ENCODE measurements around the gene FIBCD1. TPM values are rescaled to one million over a fixed set of nuclear protein-coding genes. Genes with fewer than 3 reads are reported as not detected.

FIBCD1 gene
- total and polyA plus RNA-seq, 2 of the 8 experiments (the other 6 are each of a cell fraction or from before 2014, with no cell fraction given) = 6.1 to 8.8 TPM

- TF ChIP-seq POLR2AphosphoS5 (IDR thresholded peaks at IDR 0.05; ENCODE audit: low read depth, low read length) (no peak), JUND (IDR thresholded peaks at IDR 0.05; ENCODE audit: low read length) (no peak)
Measured at GRCh38 chr9:130861372-130862180, 77.5 kb downstream of the FIBCD1 start (continued).
